ENCODE results near the gene FGFR2. TPM values are rescaled to one million over a fixed set of nuclear protein-coding genes. Genes with fewer than 3 reads are reported as not detected.

The FGFR2 gene
- total RNA-seq, 1 donor from 2014 or later, result 15.3 TPM

- Mint-ChIP-seq H3K27ac (ENCODE audit: unreplicated experiment) (no peak overlapping the region), H3K36me3 (ENCODE audit: low read depth, unreplicated experiment) (no peaks in the 10 kb centered on the region), H3K27me3 (ENCODE audit: unreplicated experiment) (peaks cover 2% of the 10 kb centered on the region), H3K4me3 (ENCODE audit: unreplicated experiment) (no peak overlapping the region), H3K4me1 (ENCODE audit: unreplicated experiment) (no peaks in the 10 kb centered on the region), H3K9me3 (ENCODE audit: unreplicated experiment) (no peaks in the 10 kb centered on the region)
- TF ChIP-seq CTCF (IDR thresholded peaks at IDR 0.05; ENCODE audit: unreplicated experiment), result no peak
- DNase-seq (ENCODE audit: low spot score), result no peak
Measured at GRCh38 chr10:121527690-121528089, 70.6 kb downstream of the FGFR2 start.

DNA sequence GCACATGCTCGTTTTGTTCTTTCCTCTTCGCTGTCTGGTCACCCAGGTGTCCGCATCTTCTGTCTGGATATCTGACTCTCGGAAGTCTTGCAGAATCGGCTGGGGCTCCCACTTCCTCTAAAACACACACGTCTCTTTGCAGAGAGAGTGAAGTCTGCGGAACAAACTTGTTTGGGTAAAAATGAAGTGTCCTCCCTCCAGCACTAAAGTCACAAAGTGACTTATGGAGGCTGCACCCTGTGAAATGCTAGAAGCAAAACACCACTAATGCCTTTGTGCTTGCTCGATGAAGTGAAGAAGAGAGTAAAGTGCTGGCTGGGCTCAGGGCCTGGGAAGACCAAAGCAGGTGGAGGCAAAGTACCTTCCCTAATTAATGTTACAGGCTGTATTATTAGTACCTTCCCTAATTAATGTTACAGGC is 71.4 kb downstream of the FGFR2 start:
- no peaks in the 10 kb centered on the region for H3K4me1 Mint-ChIP-seq (ENCODE audit: unreplicated experiment)
- no peak for DNase-seq (ENCODE audit: low spot score)
- H3K4me3 Mint-ChIP-seq (ENCODE audit: unreplicated experiment), result no peak overlapping the region
- H3K27me3 Mint-ChIP-seq (ENCODE audit: unreplicated experiment), result peaks cover 2% of the 10 kb centered on the region
- TF ChIP-seq CTCF (IDR thresholded peaks at IDR 0.05; ENCODE audit: unreplicated experiment), result no peak
- H3K36me3 Mint-ChIP-seq (ENCODE audit: low read depth, unreplicated experiment), result no peaks in the 10 kb centered on the region
- no peaks in the 10 kb centered on the region for H3K9me3 Mint-ChIP-seq (ENCODE audit: unreplicated experiment)
- no peak overlapping the region for H3K27ac Mint-ChIP-seq (ENCODE audit: unreplicated experiment)

GRCh38 chr10:121526135-121526790 is 72.0 kb downstream of the FGFR2 start:
- Mint-ChIP-seq H3K9me3 (ENCODE audit: unreplicated experiment) (no peaks in the 10 kb centered on the region), H3K4me3 (ENCODE audit: unreplicated experiment) (no peak overlapping the region), H3K36me3 (ENCODE audit: low read depth, unreplicated experiment) (no peaks in the 10 kb centered on the region), H3K27me3 (ENCODE audit: unreplicated experiment) (peaks cover 2% of the 10 kb centered on the region), H3K27ac (ENCODE audit: unreplicated experiment) (no peak overlapping the region), H3K4me1 (ENCODE audit: unreplicated experiment) (no peaks in the 10 kb centered on the region)
- TF ChIP-seq CTCF (IDR thresholded peaks at IDR 0.05; ENCODE audit: unreplicated experiment), result no peak
- DNase-seq (ENCODE audit: low spot score), result no peak

- no peak for DNase-seq (ENCODE audit: low spot score)
- no peak for TF ChIP-seq CTCF (IDR thresholded peaks at IDR 0.05; ENCODE audit: unreplicated experiment)
- Mint-ChIP-seq H3K27me3 (ENCODE audit: unreplicated experiment) (peaks cover 2% of the 10 kb centered on the region), H3K27ac (ENCODE audit: unreplicated experiment) (no peak overlapping the region), H3K4me3 (ENCODE audit: unreplicated experiment) (no peak overlapping the region), H3K4me1 (ENCODE audit: unreplicated experiment) (no peaks in the 10 kb centered on the region), H3K36me3 (ENCODE audit: low read depth, unreplicated experiment) (no peaks in the 10 kb centered on the region), H3K9me3 (ENCODE audit: unreplicated experiment) (no peaks in the 10 kb centered on the region)
Measured at GRCh38 chr10:121525251-121526134, 72.8 kb downstream of the FGFR2 start.
